ENCODE results near the gene PDHX.
A peak's percentile ranks its signal among the peaks of the same experiment; 100 is the strongest.

PDHX gene

DNA sequence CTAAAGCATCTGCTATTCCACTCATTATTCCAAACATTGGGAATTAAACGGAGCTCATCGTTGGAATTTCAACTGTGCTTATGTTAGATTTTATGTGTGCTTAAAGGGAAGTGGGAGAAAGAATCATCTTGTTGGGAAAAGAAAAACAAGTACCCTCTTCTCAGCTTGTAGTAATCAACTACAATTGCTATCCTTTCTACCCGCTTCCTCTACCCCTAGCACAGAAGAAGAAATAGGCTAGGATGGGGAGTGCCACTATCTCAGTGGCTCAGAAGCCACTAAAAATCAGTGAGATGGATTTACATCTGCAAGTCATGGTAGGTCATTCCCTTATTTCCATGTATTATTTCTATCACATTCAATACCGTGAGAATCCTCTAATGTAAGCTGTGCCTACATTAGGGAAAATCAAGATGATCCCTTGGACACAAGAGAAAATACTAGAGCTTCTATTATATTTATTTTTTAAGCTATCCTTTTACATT lies 124.7 kb downstream of the PDHX start:
- TF ChIP-seq, protein P1, sequence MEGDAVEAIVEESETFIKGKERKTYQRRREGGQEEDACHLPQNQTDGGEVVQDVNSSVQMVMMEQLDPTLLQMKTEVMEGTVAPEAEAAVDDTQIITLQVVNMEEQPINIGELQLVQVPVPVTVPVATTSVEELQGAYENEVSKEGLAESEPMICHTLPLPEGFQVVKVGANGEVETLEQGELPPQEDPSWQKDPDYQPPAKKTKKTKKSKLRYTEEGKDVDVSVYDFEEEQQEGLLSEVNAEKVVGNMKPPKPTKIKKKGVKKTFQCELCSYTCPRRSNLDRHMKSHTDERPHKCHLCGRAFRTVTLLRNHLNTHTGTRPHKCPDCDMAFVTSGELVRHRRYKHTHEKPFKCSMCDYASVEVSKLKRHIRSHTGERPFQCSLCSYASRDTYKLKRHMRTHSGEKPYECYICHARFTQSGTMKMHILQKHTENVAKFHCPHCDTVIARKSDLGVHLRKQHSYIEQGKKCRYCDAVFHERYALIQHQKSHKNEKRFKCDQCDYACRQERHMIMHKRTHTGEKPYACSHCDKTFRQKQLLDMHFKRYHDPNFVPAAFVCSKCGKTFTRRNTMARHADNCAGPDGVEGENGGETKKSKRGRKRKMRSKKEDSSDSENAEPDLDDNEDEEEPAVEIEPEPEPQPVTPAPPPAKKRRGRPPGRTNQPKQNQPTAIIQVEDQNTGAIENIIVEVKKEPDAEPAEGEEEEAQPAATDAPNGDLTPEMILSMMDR (IDR thresholded peaks at IDR 0.05; ENCODE audit: extremely low read depth, missing control alignments), result no peak
- DNase-seq (ENCODE audit: low spot score), result no peak

GRCh38 chr11:35042224-35042623 lies 125.8 kb downstream of the PDHX start:
- no peak for DNase-seq (ENCODE audit: low spot score)
- TF ChIP-seq, protein P1 (IDR thresholded peaks at IDR 0.05; ENCODE audit: extremely low read depth, missing control alignments), result no peak

- TF ChIP-seq, protein P1 (IDR thresholded peaks at IDR 0.05; ENCODE audit: extremely low read depth, missing control alignments), result no peak
- DNase-seq (ENCODE audit: low spot score), result no peak
Measured at GRCh38 chr11:35042913-35043312, 126.5 kb downstream of the PDHX start.

DNA sequence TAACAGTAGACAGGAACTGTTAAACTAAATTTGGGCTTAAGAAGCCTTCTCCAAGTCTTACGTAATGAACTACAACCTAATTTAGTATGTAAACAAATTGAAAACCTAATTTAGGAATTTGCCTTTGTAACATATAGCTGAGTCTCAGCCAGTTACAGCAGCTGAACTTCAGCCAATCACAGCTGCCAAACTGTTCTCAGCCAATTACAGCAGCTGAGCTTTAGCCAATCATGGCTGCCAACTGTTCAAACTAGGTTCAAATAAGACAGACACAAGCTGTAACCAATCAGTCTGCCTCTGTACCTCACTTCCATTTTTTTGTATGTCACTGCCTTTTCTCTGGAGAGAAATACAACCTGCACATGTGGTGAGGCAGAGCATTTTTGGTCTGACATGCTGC lies 127.5 kb downstream of the PDHX start:
- no peak for DNase-seq (ENCODE audit: low spot score)
- TF ChIP-seq, protein P1 (IDR thresholded peaks at IDR 0.05; ENCODE audit: extremely low read depth, missing control alignments), result no peak

DNA sequence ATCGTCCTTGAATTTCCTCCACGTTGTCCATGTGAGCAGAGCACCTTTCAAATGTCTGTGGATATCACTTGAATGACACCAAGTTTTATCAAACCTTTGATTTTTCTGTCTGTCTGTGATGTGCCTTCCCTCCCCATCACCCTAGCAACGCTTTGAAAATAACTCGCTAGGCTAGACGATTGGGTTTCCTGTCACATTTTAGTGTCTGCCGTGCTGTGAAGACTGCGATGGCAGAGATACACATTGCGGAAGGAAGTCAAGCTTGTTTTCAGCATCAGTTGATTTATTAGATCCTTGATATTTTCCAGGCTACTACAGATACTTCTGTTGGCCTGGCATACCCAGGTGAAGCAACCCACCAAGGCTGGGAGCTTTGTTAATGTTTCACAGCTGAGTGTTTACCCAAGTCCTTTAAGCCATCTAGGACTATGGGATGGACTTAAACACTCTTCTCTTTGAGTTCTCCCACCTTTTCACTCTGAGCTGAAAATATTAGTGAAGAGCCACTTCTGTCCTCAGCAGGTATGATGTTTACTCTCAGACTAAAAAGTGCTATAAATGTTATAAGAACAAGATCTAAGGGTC lies 128.9 kb downstream of the PDHX start:
- DNase-seq (ENCODE audit: low spot score), result peak; percentile 32

More for the DNA sequence above, 128.9 kb downstream of the PDHX start:
- TF ChIP-seq, protein P1 (IDR thresholded peaks at IDR 0.05; ENCODE audit: extremely low read depth, missing control alignments), result no peak
